Activated T-helper 1 cell treated with Interleukin-2 at 50 U/mL for 16 hours (primary cell): ENCODE measurements around the gene ZC3H12D.

Source experiments
- DNase-seq: peaks from one replicate; pipeline ENCODE4 v3.0.0-alpha.2; 2020; ENCODE audit warnings: low read depth

Gene ZC3H12D

DNA sequence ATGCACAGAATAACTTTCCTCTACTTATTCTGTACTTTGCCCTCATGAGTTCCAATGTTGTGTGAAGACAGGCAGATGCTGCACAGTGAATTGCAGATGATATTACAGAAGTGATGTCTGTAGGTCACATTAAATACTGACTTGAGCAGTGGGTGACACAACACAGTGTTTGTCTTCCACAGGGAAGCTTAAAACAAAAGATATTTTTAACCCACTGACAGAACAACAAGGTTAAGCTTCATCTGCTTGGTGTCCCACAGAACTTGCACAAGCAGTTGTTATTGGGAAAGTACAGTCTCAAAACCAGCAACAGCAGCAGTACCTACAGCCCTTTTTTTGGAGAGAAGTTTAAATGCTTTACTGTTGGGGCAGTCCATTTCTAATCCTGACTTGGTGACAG lies 74.3 kb downstream of the ZC3H12D start:
- no peak for DNase-seq

DNA sequence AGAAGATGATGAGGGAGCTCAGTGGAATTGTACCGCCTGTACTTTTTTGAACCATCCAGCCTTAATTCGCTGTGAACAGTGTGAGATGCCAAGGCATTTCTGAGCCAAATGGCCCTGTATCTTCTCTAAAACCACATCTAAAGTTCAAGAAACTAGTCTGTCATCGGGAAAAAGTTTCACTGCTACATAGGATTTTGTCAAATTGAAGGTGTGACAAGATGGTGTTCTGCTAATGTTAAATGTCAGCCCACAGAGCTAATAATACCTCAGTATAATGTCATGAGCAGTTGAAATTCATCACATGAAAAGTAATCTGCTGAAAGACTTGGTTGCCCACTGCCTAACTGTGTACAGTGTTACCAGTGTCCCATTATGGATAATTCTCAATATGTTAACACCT lies 75.2 kb downstream of the ZC3H12D start:
- no peak for DNase-seq

DNA sequence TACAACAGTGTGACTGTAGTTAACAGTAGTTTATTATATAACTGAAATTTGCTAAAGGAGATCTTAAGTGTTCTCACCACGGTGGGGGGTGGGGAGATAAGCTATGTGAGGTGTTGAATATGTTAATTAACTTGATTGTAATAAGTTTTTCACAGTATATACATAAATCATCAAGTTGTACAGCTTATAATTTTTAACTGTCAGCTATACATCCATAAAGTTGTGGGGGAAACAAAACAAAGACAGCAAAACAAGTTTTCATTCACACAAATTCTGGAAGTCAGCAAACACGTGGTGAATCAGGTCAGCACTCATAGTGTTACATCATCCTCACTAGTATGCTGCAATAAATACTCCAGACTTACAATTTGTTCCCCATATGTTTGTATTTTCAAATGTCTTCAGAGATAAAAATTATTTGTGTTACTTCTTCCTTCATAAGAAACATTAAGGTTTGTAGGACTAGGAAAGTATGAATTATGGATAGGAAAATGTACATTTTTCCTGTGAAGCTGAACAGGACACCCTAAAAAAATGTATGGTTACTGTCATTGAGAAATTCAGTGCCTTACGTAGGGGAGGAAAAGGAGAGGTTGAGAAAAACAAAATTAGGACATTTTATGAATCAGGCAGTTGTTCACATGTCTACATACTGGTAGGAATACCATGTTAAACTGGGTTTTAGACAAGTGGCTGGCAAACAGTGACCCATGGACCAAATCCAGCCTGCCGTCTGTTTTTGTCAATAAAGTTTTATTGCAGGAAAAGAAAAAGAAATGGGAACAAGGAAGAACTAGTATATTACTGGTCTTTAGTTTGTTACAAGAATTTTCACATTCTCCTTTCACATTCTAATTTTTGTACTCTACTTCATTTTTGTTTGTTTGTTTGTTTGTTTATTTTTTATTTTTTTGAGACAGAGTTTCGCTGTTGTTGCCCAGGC lies 78.7 kb downstream of the ZC3H12D start:
- DNase-seq: no peak

DNA sequence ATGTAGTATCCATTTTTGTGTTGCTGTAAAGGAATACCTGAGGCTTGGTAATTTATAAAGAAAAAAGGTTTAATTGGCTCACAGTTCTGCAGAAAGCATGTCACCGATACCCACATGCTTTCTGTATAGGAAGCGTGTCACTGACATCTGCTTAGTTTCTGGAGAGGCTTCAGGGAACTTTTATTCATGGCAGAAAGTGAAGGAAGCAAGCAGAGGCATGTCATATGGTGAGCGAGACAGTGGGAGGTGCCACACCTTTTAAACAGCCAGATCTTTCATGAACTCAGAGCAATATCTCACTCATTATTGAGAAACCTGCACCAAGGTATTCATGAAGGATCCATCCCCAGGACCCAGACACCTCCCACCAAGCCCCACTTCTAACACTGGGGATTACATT lies 81.3 kb downstream of the ZC3H12D start:
- no peak for DNase-seq

DNA sequence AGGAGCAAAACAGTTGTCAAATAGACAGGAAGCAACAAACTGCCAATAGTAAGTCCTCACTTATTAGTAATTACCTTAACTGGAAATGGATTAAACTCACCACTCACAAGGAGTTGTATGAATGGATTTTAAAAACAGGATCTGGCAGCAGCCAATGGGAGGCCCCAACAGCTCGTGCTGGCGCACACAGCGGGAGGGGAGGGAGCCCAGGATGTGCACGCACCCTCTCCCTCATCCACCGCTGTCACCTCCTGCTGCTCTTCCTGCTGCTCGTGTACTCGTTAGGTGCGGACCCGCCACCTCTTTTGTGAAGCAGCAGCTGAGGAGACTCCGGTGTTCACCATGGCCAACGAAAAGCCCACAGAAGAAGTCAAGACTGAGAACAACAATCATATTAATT lies 84.8 kb downstream of the ZC3H12D start, which contains the start of gene SUMO4:
Gene SUMO4 (plus strand): TSS at position 213 of the 400 bp plus-strand sequence. CDS start 130 bp downstream, at position 343.
- DNase-seq: no peak

DNA sequence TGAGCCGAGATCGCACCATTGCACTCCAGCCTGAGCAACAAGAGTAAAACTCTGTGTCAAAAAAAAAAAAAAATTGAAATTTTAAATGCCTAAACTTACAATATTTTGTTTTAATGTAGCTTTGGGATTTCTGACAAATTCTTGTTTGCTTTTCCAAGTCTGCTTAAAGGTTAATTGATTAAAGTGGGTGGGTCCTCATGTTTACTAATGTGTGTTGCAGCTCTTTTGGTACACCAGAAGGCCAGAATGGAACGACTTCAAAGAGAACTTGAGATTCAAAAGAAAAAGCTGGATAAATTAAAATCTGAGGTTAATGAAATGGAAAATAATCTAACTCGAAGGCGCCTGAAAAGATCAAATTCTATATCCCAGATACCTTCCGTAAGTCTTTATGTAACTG lies 87.4 kb downstream of the ZC3H12D start:
- no peak for DNase-seq
